Hepatocyte (in vitro differentiated cells): ENCODE results near the gene COQ6.

Experiments used
- CTCF ChIP-seq: fragments of 200-600 bp; sonication (generic); IDR thresholded peaks from 2 replicates; pipeline ENCODE4 v1.5.1; 2016; ENCODE audit warnings: antibody characterized with exemption, mild to moderate bottlenecking; ENCODE audit not compliant: poor library complexity
- EZH2phosphoT487 ChIP-seq: fragments of 200-600 bp; sonication (generic); IDR thresholded peaks from one replicate; pipeline ENCODE4 v1.6.1; 2018; ENCODE audit warnings: antibody characterized with exemption, mild to moderate bottlenecking, low read depth, moderate library complexity; ENCODE audit not compliant: unreplicated experiment, severe bottlenecking

DNA sequence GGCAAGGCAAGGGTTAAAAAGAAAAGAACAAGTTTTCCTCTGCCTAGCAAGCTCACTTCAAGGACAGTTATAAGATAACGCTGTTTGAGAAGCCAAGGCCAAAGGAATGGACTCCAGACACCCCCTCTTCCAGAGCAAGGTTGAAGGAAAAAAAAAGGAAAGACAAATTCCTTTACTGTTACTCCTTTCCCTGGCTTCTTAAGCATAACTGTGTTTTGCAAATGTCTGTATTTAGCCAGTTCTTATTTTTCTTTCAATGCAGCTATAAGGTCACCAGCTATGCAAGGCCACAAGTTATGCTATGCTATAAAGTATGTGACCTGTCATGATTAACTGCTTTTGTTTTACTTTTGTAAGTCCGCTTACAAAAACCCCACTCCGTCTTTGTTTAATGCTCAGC, 36.8 kb upstream of the COQ6 start:
- TF ChIP-seq CTCF (no peak), EZH2phosphoT487 (no peak)
